Colonic mucosa (tissue), 4 donors: ENCODE data around the gene CDC42EP4. TPM values are rescaled to one million over a fixed set of nuclear protein-coding genes. Genes with fewer than 3 reads are reported as not detected.

Source experiments
- DNase-seq: peaks from one replicate; pipeline ENCODE4 v3.0.0-alpha.2; 2020
- H3K27ac ChIP-seq: fragments of 200-600 bp; one replicate; pipeline ENCODE4 v1.8.0; 2021
- H3K27me3 ChIP-seq: fragments of 200-600 bp; one replicate; pipeline ENCODE4 v1.8.0; 2021
- H3K36me3 ChIP-seq: fragments of 200-600 bp; one replicate; pipeline ENCODE4 v1.8.0; 2021
- H3K4me1 ChIP-seq: fragments of 200-600 bp; one replicate; pipeline ENCODE4 v1.8.0; 2021; ENCODE audit warnings: mild to moderate bottlenecking
- H3K4me3 ChIP-seq: fragments of 200-600 bp; one replicate; pipeline ENCODE4 v1.8.0; 2021
- H3K9ac ChIP-seq, 2 donors: one replicate each; pipeline ENCODE4 v1.7.0; 2013; ENCODE audit warnings: control low read depth in 2 of 2, low read depth in 2 of 2, low read length in 2 of 2
- H3K9me3 ChIP-seq: fragments of 200-600 bp; one replicate; pipeline ENCODE4 v1.8.0; 2021
- intact Hi-C: fragments of 100-400 bp; cut with DNase I; formaldehyde crosslinking; loops from one replicate; pipeline ENCODE4 v1.14.1; 2022
- total RNA-seq, 2 donors: library from RNA; stranded (reverse); fragmentation: NEBNext Ultra II Directional in 1 of 2; extraction: Animal tissue kit (Norgen Biotek cat#: 25700) in 1 of 2; gene quantifications; one replicate each; pipeline ENCODE4 v1.2.1, GENCODE V29; 2021
- TF ChIP-seq, protein P1 (sequence below): fragments of 200-600 bp; IDR thresholded peaks from one replicate; pipeline ENCODE4 v1.8.0; 2022; ENCODE audit warnings: antibody characterized with exemption, mild to moderate bottlenecking
- donor health status: healthy.
- donor health status: DM: no; HTN: no; CAD: no.
- donor health status: DM: no; HTN: no; CAD: no.

CDC42EP4 gene
- total RNA-seq, 2 donors from 2014 or later: 52.8 to 65.3 TPM

DNA sequence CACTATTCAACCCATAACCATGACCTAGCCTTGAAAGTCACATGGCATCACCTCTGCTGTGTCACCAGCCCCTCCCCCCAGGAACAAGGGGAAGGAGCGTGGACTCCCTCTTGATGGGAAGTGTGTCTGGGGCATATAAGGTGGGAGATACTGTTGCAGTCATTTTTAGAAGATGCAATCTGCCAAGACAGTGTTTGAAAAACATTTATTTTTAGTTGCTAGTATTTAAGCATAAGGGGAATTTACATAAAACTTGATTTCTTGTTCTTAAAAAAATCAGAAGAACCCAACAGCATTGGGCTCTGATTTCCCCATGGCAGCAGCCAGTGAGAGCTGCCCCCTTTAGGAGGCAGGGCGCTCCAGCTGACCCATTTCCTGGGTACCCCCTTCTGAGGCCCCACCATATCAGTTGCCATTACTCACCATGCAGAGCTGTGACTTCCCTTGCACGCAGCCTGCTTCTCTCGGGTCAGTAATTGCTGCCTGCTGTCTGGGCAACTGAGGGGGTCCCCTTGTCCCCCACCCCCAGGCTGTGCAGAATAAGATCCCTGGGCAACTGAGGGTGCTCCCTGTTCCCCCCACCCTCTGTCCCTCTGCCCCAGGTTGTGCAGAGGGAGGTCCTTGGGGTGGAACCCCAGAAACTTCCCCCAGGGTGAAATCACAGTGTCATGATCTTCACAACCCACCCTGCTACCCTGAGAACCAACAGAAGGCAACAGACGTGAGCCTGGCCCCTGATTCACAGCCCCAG lies 11.8 kb upstream of the CDC42EP4 start:
- H3K4me3 ChIP-seq: no peak overlapping the region
- H3K9ac ChIP-seq: no peak overlapping the region
- TF ChIP-seq, protein P1, sequence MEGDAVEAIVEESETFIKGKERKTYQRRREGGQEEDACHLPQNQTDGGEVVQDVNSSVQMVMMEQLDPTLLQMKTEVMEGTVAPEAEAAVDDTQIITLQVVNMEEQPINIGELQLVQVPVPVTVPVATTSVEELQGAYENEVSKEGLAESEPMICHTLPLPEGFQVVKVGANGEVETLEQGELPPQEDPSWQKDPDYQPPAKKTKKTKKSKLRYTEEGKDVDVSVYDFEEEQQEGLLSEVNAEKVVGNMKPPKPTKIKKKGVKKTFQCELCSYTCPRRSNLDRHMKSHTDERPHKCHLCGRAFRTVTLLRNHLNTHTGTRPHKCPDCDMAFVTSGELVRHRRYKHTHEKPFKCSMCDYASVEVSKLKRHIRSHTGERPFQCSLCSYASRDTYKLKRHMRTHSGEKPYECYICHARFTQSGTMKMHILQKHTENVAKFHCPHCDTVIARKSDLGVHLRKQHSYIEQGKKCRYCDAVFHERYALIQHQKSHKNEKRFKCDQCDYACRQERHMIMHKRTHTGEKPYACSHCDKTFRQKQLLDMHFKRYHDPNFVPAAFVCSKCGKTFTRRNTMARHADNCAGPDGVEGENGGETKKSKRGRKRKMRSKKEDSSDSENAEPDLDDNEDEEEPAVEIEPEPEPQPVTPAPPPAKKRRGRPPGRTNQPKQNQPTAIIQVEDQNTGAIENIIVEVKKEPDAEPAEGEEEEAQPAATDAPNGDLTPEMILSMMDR: no peak
- no peaks in the 10 kb centered on the region for H3K4me1 ChIP-seq
- H3K36me3 ChIP-seq: no peaks in the 10 kb centered on the region
- no peaks in the 10 kb centered on the region for H3K27me3 ChIP-seq
- DNase-seq: no peak
- intact Hi-C loops: no loop called here
- no peak overlapping the region for H3K27ac ChIP-seq
- no peaks in the 10 kb centered on the region for H3K9me3 ChIP-seq

DNA sequence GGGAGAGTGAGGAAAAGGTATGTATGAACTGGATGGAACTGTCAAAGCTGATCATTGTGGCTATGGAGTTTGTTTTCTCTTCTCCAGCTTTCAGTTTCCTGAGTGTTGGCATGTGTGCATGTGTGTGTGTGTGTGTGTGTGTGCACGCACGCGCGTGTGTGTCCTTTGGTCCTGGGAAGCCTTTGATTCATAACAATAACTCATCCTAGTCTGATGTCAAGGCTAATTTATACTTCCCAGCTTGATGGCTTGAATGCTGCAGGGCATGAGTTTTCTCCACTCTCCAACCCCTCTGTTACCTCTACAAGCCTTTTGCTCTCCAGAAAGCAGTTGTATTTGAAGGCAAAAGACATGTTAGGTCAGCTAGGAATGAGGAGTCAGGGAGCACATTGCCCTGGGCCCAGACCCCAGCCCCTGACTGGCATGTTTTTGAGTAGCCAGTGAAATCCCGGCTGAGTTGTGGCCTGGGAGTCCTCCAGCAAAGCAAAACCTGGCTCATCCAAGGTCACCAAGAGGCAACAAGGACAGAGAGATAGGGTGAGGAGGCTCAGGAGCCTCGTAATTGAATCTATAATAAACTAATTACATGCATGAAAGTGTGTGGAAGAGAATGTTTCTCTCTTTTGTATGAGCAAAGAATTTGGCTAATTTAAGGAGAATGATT lies 8.9 kb upstream of the CDC42EP4 start:
- H3K9me3 ChIP-seq: no peaks in the 10 kb centered on the region
- H3K9ac ChIP-seq: no peak overlapping the region
- DNase-seq: no peak
- H3K27me3 ChIP-seq: no peaks in the 10 kb centered on the region
- no peaks in the 10 kb centered on the region for H3K4me1 ChIP-seq
- H3K27ac ChIP-seq: no peak overlapping the region
- no peaks in the 10 kb centered on the region for H3K36me3 ChIP-seq
- intact Hi-C loops: no loop called here
- TF ChIP-seq, protein P1: no peak
- no peak overlapping the region for H3K4me3 ChIP-seq

DNA sequence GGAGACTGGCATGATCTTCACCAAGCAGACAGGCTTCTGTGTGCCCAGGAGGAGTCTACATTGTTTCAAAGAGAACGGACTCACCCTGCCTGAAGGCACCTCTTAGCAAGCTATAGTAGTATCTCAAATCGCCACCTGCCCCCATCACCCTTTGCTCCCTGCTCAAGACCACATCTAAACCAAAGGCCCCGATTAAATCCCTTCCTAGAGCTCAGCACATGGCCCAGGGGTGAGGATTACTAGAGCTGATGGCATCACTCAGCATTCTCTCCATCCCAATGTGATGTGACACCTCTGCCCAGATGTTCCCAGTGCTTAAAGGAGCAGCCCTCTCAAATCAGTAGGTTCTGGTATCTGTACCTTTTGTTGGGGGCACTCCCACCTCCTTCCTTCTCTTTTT lies 8.0 kb upstream of the CDC42EP4 start:
- Histone ChIP-seq H3K4me1 (no peaks in the 10 kb centered on the region), H3K36me3 (no peaks in the 10 kb centered on the region), H3K4me3 (no peak overlapping the region), H3K27me3 (no peaks in the 10 kb centered on the region), H3K9me3 (no peaks in the 10 kb centered on the region), H3K27ac (no peak overlapping the region), H3K9ac (no peak overlapping the region)
- DNase-seq: no peak
- TF ChIP-seq, protein P1: no peak
- intact Hi-C loops: no loop called here

DNA sequence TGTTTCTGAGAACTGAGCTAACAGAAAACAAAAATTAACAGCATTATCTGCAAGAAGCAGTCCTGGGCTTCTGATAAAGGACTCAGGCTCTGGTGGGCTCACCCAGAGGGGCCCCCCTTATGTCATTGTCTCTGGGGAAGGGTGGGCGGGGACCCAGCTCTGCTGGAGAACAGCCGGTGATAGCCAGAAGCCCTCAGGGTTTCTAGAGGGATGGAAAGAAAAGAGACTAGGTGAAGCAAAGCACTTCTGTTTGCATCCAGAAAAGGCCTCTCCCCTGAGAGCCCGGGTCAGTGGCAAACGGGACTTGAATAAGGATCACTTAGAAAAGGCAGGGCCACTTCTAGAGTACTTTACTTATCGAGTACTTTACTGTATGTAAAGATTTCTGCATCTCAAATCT lies 7.0 kb upstream of the CDC42EP4 start:
- DNase-seq: no peak

DNA sequence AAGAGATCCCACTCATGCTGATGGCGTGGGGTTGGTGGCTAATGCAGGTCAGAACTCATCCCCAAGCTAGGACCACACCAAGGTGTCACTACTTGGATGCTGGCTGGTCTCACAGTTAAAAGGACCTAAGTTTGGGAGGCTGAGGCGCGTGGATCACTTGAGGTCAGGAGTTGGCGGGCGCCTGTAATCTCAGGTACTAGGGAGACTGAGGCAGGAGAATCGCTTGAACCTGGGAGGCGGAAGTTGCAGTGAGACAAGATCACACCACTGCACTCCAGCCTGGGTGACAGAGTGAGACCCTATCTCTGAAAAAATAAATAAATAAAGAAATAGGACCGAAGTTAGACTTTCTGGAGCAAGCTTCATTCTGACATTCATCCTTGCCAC lies 6.6 kb upstream of the CDC42EP4 start:
- no peaks in the 10 kb centered on the region for H3K9me3 ChIP-seq
- no peak overlapping the region for H3K27ac ChIP-seq
- no peak for DNase-seq
- no peaks in the 10 kb centered on the region for H3K36me3 ChIP-seq
- no peaks in the 10 kb centered on the region for H3K4me1 ChIP-seq
- intact Hi-C loops: no loop called here
- H3K9ac ChIP-seq: no peak overlapping the region
- no peaks in the 10 kb centered on the region for H3K27me3 ChIP-seq
- H3K4me3 ChIP-seq: no peak overlapping the region
- TF ChIP-seq, protein P1: no peak

More for the DNA sequence above, 7.0 kb upstream of the CDC42EP4 start:
- Histone ChIP-seq H3K4me1 (no peaks in the 10 kb centered on the region), H3K9ac (no peak overlapping the region), H3K9me3 (no peaks in the 10 kb centered on the region), H3K27me3 (no peaks in the 10 kb centered on the region), H3K36me3 (no peaks in the 10 kb centered on the region), H3K27ac (no peak overlapping the region), H3K4me3 (no peak overlapping the region)
- TF ChIP-seq, protein P1: no peak
- intact Hi-C loops: no loop called here
